K562 (cell line): Measurements from ENCODE around the gene DOK4.

Experiments used
- CEBPB ChIP-seq: fragments of 450-650 bp; IDR thresholded peaks from 2 replicates; pipeline ENCODE4 v1.6.1; 2016; ENCODE audit warnings: missing genetic modification characterization, missing compliant biosample characterization
- EGR1 ChIP-seq: fragments of 450-650 bp; conservative IDR thresholded peaks from 2 replicates; pipeline ENCODE4 v1.6.1; 2017; ENCODE audit warnings: mild to moderate bottlenecking
- EZH2 ChIP-seq: IDR thresholded peaks from 2 replicates; pipeline ENCODE4 v1.6.1; 2012; ENCODE audit warnings: low read depth, mild to moderate bottlenecking, inconsistent platforms, low read length, borderline replicate concordance
- FOSL1 ChIP-seq: fragments of 200-800 bp; sonication (Bioruptor generic); conservative IDR thresholded peaks from 2 replicates; pipeline ENCODE4 v1.6.1; 2016; ENCODE audit warnings: missing genetic modification characterization, missing compliant biosample characterization
- HDAC6 ChIP-seq: IDR thresholded peaks from 2 replicates; pipeline ENCODE4 v1.6.1; 2012; ENCODE audit warnings: low read depth, mild to moderate bottlenecking, control low read depth, inconsistent platforms, low read length, moderate library complexity
- SIN3B ChIP-seq: fragments of 450-650 bp; IDR thresholded peaks from 2 replicates; pipeline ENCODE4 v1.6.1; 2017; ENCODE audit warnings: low read depth, mild to moderate bottlenecking, moderate library complexity
- STAT5B ChIP-seq: fragments of 250-450 bp; sonication (Bioruptor Pico); IDR thresholded peaks from 2 replicates; pipeline ENCODE4 v1.8.0; 2021; ENCODE audit warnings: mild to moderate bottlenecking, inconsistent platforms
- TAF1 ChIP-seq: IDR thresholded peaks from 2 replicates; pipeline ENCODE4 v1.6.1; 2011; ENCODE audit warnings: mild to moderate bottlenecking, low read length, moderate library complexity; ENCODE audit not compliant: insufficient read depth, control insufficient read depth, severe bottlenecking; ENCODE audit errors: extremely low read depth
- TGIF2 ChIP-seq: sonication (generic); formaldehyde crosslinking; IDR thresholded peaks from 2 replicates; pipeline ENCODE4 v1.8.1; 2022; ENCODE audit warnings: mild to moderate bottlenecking, missing genetic modification reagents, moderate library complexity
- ZBTB7A ChIP-seq: IDR thresholded peaks from 2 replicates; pipeline ENCODE4 v1.6.1; 2011; ENCODE audit warnings: low read depth, mild to moderate bottlenecking, low read length, moderate library complexity, borderline replicate concordance; ENCODE audit not compliant: control insufficient read depth
- ZNF384 ChIP-seq: IDR thresholded peaks from 2 replicates; pipeline ENCODE4 v1.6.1; 2012; ENCODE audit warnings: low read depth, low read length, improper control_type of control experiment
- ZNF668 ChIP-seq: fragments of 250-450 bp; sonication (Bioruptor Pico); IDR thresholded peaks from 2 replicates; pipeline ENCODE4 v1.8.0; 2022; ENCODE audit warnings: mild to moderate bottlenecking, inconsistent platforms
- TF ChIP-seq, protein P1 (sequence below), 3 experiments: IDR thresholded peaks in 2 of 3; conservative IDR thresholded peaks in 1 of 3; 2 replicates each; pipeline ENCODE4 v1.5.1; 2011 to 2012; ENCODE audit warnings: low read length in 3 of 3, mild to moderate bottlenecking in 3 of 3, control low read depth in 2 of 3, improper control_type of control experiment in 1 of 3, inconsistent platforms in 1 of 3, low read depth in 1 of 3, mixed read lengths in 1 of 3, moderate library complexity in 1 of 3; ENCODE audit not compliant: insufficient read depth in 2 of 3

DNA sequence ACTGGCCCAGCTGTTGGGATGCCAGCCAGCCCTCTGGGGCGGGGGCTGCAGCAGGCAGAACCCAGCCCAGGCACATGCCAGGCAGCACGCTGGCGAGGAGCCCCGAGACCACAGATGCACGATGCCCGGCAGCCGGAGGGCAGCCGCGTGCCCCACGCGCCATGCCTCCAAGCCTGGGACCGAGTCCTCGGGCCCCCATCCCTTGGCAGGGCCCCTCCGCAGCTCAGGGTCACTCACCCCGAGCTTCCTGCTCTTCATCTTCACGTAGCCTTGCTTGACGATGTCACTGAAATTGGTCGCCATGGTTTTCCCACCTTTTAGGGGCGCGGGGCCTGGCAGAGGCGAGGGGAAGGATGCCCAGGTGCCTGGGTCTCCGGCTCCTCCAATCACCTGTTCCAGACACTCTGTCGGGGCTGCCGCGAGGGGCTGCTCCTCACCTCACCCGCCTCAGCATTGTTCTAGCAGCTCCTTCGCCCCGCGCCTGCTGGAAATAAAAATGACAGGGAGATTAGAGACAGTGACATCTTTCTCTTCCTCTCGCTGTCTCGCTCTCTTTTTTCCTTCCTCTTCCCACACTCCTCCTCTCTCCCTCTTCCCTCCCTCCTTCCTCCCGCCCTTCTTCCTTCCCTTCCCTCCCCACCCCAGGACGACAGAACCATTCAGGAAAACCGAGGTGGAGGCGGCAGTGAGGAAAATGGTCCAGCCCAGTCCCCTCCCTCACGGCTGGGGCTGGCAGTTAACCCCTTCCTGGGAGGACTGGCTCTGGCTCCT lies 6.9 kb downstream of the DOK4 start:
- TF ChIP-seq ZNF384 (no peak), ZNF668 (CRISPR knock-in tag) (no peak), ZBTB7A (no peak), TGIF2 (CRISPR knock-in tag) (no peak), CEBPB (tag) (no peak), STAT5B (no peak), HDAC6 (no peak), TAF1 (no peak), FOSL1 (tag) (no peak), EGR1 (no peak), SIN3B (no peak), EZH2 (no peak)
- TF ChIP-seq, protein P1, sequence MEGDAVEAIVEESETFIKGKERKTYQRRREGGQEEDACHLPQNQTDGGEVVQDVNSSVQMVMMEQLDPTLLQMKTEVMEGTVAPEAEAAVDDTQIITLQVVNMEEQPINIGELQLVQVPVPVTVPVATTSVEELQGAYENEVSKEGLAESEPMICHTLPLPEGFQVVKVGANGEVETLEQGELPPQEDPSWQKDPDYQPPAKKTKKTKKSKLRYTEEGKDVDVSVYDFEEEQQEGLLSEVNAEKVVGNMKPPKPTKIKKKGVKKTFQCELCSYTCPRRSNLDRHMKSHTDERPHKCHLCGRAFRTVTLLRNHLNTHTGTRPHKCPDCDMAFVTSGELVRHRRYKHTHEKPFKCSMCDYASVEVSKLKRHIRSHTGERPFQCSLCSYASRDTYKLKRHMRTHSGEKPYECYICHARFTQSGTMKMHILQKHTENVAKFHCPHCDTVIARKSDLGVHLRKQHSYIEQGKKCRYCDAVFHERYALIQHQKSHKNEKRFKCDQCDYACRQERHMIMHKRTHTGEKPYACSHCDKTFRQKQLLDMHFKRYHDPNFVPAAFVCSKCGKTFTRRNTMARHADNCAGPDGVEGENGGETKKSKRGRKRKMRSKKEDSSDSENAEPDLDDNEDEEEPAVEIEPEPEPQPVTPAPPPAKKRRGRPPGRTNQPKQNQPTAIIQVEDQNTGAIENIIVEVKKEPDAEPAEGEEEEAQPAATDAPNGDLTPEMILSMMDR (IDR thresholded peaks at IDR 0.05 in 2 of 3, conservative IDR thresholded peaks at IDR 0.05 in 1 of 3; ENCODE audit: insufficient read depth in 2 of 3, low read depth in 1 of 3, low read length in 3 of 3), result no peak
